H1 (cell line): ENCODE results near the gene KAT2A.

Experiments
- ASH2L ChIP-seq: fragments of 200-600, 300-600 bp; sonication (generic); IDR thresholded peaks from one replicate; pipeline ENCODE4 v1.7.1; 2017; ENCODE audit warnings: low read length
- BCL11A ChIP-seq, 2 experiments: IDR thresholded peaks; one replicate each; pipeline ENCODE4 v1.6.1; 2011; ENCODE audit warnings: low read depth in 2 of 2, low read length in 2 of 2, mild to moderate bottlenecking in 2 of 2
- GABPA ChIP-seq: IDR thresholded peaks from 2 replicates; pipeline ENCODE4 v1.6.1; 2011; ENCODE audit warnings: mild to moderate bottlenecking, low read length, moderate library complexity, borderline replicate concordance; ENCODE audit not compliant: insufficient read depth
- KDM5A ChIP-seq: fragments of 200-600 bp; IDR thresholded peaks from 2 replicates; pipeline ENCODE4 v1.7.1; 2012; ENCODE audit warnings: mild to moderate bottlenecking, low read length, inconsistent platforms, mixed read lengths
- POLR2A ChIP-seq, 2 experiments: IDR thresholded peaks; 1 replicate in 1 of 2; 2 replicates in 1 of 2; pipeline ENCODE4 v1.6.1; 2011; ENCODE audit warnings: low read depth in 2 of 2, low read length in 2 of 2, mild to moderate bottlenecking in 2 of 2; ENCODE audit errors: control extremely low read depth in 1 of 2
- RAD21 ChIP-seq, 2 experiments: IDR thresholded peaks in 1 of 2; conservative IDR thresholded peaks in 1 of 2; 2 replicates each; pipeline ENCODE4 v1.6.1; 2011; ENCODE audit warnings: low read depth in 2 of 2, low read length in 2 of 2, improper control_type of control experiment in 1 of 2, inconsistent platforms in 1 of 2, mild to moderate bottlenecking in 1 of 2, moderate library complexity in 1 of 2
- RNF2 ChIP-seq: fragments of 200-900, 300-1000 bp; sonication (generic); IDR thresholded peaks from 2 replicates; pipeline ENCODE4 v1.7.1; 2016; ENCODE audit warnings: borderline replicate concordance, low read depth, mild to moderate bottlenecking, antibody characterized with exemption, low read length; ENCODE audit not compliant: poor library complexity, severe bottlenecking; ENCODE audit errors: missing control alignments
- RXRA ChIP-seq: IDR thresholded peaks from 2 replicates; pipeline ENCODE4 v1.6.1; 2011; ENCODE audit warnings: low read depth, mild to moderate bottlenecking, low read length, moderate library complexity; ENCODE audit not compliant: insufficient read depth
- SIN3A ChIP-seq, 2 experiments: IDR thresholded peaks in 1 of 2; conservative IDR thresholded peaks in 1 of 2; 2 replicates each; pipeline ENCODE4 v1.6.1; 2011 to 2012; ENCODE audit warnings: low read length in 2 of 2, improper control_type of control experiment in 1 of 2, low read depth in 1 of 2, mild to moderate bottlenecking in 1 of 2
- USF2 ChIP-seq: IDR thresholded peaks from 2 replicates; pipeline ENCODE4 v1.6.1; 2011; ENCODE audit warnings: low read length, improper control_type of control experiment
- ZNF274 ChIP-seq: IDR thresholded peaks from 2 replicates; pipeline ENCODE4 v1.7.0; 2012; ENCODE audit warnings: low read length, borderline replicate concordance; ENCODE audit errors: extremely low read depth

- TF ChIP-seq POLR2A (IDR thresholded peaks at IDR 0.05; ENCODE audit: control extremely low read depth in 1 of 2, low read depth in 2 of 2, low read length in 2 of 2) (no peak), USF2 (no peak), RXRA (no peak), ZNF274 (no peak), ASH2L (no peak), BCL11A (IDR thresholded peaks at IDR 0.05; ENCODE audit: low read depth in 2 of 2, low read length in 2 of 2) (no peak), KDM5A (no peak), RNF2 (no peak), SIN3A (conservative IDR thresholded peaks at IDR 0.05 in 1 of 2, IDR thresholded peaks at IDR 0.05 in 1 of 2; ENCODE audit: low read depth in 1 of 2, low read length in 2 of 2) (no peak), RAD21 (IDR thresholded peaks at IDR 0.05 in 1 of 2, conservative IDR thresholded peaks at IDR 0.05 in 1 of 2; ENCODE audit: low read depth in 2 of 2, low read length in 2 of 2) (no peak), GABPA (no peak)
Measured at GRCh38 chr17:42077755-42078154, 43.4 kb downstream of the KAT2A start.
